K562 (cell line): Measurements from ENCODE around the gene C4orf46. TPM values are rescaled to one million over a fixed set of nuclear protein-coding genes. Genes with fewer than 3 reads are reported as not detected.
A peak's percentile ranks its signal among the peaks of the same experiment; 100 is the strongest.

ENCODE experiments used
- ATF7 ChIP-seq: fragments of 450-650 bp; IDR thresholded peaks from 2 replicates; pipeline ENCODE4 v1.7.1; 2014; ENCODE audit warnings: mild to moderate bottlenecking, moderate library complexity
- CBFA2T3 ChIP-seq: fragments of 450-650 bp; IDR thresholded peaks from 2 replicates; pipeline ENCODE4 v1.6.1; 2017
- HOXB6 ChIP-seq: fragments of 250-450 bp; sonication (Bioruptor Pico); IDR thresholded peaks from 2 replicates; pipeline ENCODE4 v1.5.1; 2022; ENCODE audit warnings: mild to moderate bottlenecking, borderline replicate concordance
- MAFG ChIP-seq: fragments of 450-650 bp; conservative IDR thresholded peaks from 2 replicates; pipeline ENCODE4 v1.6.1; 2016; ENCODE audit warnings: missing genetic modification characterization, missing compliant biosample characterization
- MLLT1 ChIP-seq, 2 experiments: fragments of 450-650 bp; IDR thresholded peaks; 2 replicates each; pipeline ENCODE4 v1.6.1; 2016
- NRF1 ChIP-seq, 2 experiments: fragments of 450-650 bp; IDR thresholded peaks in 1 of 2; conservative IDR thresholded peaks in 1 of 2; 2 replicates each; pipeline ENCODE4 v1.6.1; 2014; ENCODE audit warnings: mild to moderate bottlenecking in 2 of 2
- PBX2 ChIP-seq, 2 experiments: IDR thresholded peaks in 1 of 2; conservative IDR thresholded peaks in 1 of 2; 2 replicates each; pipeline ENCODE4 v1.6.1; 2016; ENCODE audit warnings: low read depth in 2 of 2, mild to moderate bottlenecking in 1 of 2, missing compliant biosample characterization in 1 of 2, missing genetic modification characterization in 1 of 2, moderate library complexity in 1 of 2
- POLR2AphosphoS5 ChIP-seq: IDR thresholded peaks from 2 replicates; pipeline ENCODE4 v1.6.1; 2011; ENCODE audit warnings: mild to moderate bottlenecking, low read depth, low read length, moderate library complexity; ENCODE audit not compliant: control insufficient read depth, insufficient read depth
- POLR2B ChIP-seq: fragments of 450-650 bp; IDR thresholded peaks from 2 replicates; pipeline ENCODE4 v1.6.1; 2018; ENCODE audit warnings: low read depth; ENCODE audit not compliant: partially characterized antibody
- PRDM10 ChIP-seq: fragments of 450-650 bp; IDR thresholded peaks from 2 replicates; pipeline ENCODE4 v1.6.1; 2018; ENCODE audit not compliant: partially characterized antibody
- RBM17 ChIP-seq: fragments of 200-400 bp; formaldehyde crosslinking; IDR thresholded peaks from 2 replicates; pipeline ENCODE4 v1.6.1; 2017; ENCODE audit warnings: low read depth, mild to moderate bottlenecking, low read length, borderline replicate concordance
- SMAD1 ChIP-seq: fragments of 150-350 bp; IDR thresholded peaks from 2 replicates; pipeline ENCODE4 v1.6.1; 2014; ENCODE audit warnings: low read length, low read depth; ENCODE audit not compliant: partially characterized antibody
- SRSF9 ChIP-seq: fragments of 200-400 bp; formaldehyde crosslinking; IDR thresholded peaks from 2 replicates; pipeline ENCODE4 v1.6.1; 2017; ENCODE audit warnings: low read depth, low read length, borderline replicate concordance
- UBTF ChIP-seq, 2 experiments: IDR thresholded peaks; 2 replicates each; pipeline ENCODE4 v1.6.1; 2012; ENCODE audit warnings: improper control_type of control experiment in 2 of 2, low read depth in 2 of 2, low read length in 2 of 2, borderline replicate concordance in 1 of 2
- ZNF253 ChIP-seq: fragments of 250-450 bp; sonication (Bioruptor Pico); conservative IDR thresholded peaks from 2 replicates; pipeline ENCODE4 v1.6.1; 2021; ENCODE audit warnings: mild to moderate bottlenecking
- polyA plus RNA-seq, 8 experiments: library from polyadenylated mRNA; depleted of rRNA in 4 of 8; stranded (reverse) in 5 of 8; unstranded in 3 of 8; fragments of >200 nt; fragmentation: Nextera tagmentation in 2 of 8; fragmentation: Illumina TruSeq in 1 of 8; extraction: Ambion mirVana in 2 of 8; extraction: Trizol in 1 of 8; gene quantifications; 2 replicates each; pipeline versions ENCODE4 v1.2.1 to v1.2.3, GENCODE V29; 2011 to 2014; ENCODE audit warnings: inconsistent platforms in 1 of 8, missing spikeins in 1 of 8
- total RNA-seq, 7 experiments: library from RNA; depleted of rRNA in 6 of 7; stranded (reverse); fragments of >200 nt in 6 of 7; fragmentation: Illumina TruSeq in 2 of 7; extraction: Trizol in 2 of 7; gene quantifications; 2 replicates each; pipeline versions ENCODE4 v1.2.1 to v1.2.3, GENCODE V29; 2011 to 2021; ENCODE audit warnings: low replicate concordance in 1 of 7

The C4orf46 gene
- total and polyA plus RNA-seq, 9 of the 15 experiments (the other 6 are each of a cell fraction or from before 2014, with no cell fraction given): 9.7 to 24.4 (median 17.0) TPM

- TF ChIP-seq PRDM10 (peak; percentile 80), SMAD1 (peak; percentile 65), RBM17 (no peak), UBTF (IDR thresholded peaks at IDR 0.05; ENCODE audit: borderline replicate concordance in 1 of 2, low read depth in 2 of 2, low read length in 2 of 2) (peak in 1 of 2 experiments; percentile 86; a peak in 2 of 4 replicates), POLR2B (peak; percentile 50), ATF7 (peak; percentile 98), ZNF253 (CRISPR knock-in tag) (no peak), CBFA2T3 (no peak; the same call in 1 of the 2 replicates), NRF1 (conservative IDR thresholded peaks at IDR 0.05 in 1 of 2, IDR thresholded peaks at IDR 0.05 in 1 of 2) (peak; percentile 99), SRSF9 (no peak), MAFG (tag) (no peak), POLR2AphosphoS5 (peak; percentile 45; the same call in 1 of the 2 replicates), HOXB6 (CRISPR knock-in tag) (no peak), MLLT1 (IDR thresholded peaks at IDR 0.05) (peak in 1 of 2 experiments; percentile 89; a peak in 2 of 4 replicates), PBX2 (CRISPR knock-in tag; IDR thresholded peaks at IDR 0.05; ENCODE audit: low read depth) (no peak), PBX2 (tag; conservative IDR thresholded peaks at IDR 0.05; ENCODE audit: low read depth) (peak; percentile 12; the same call in 1 of the 2 replicates)
Measured at GRCh38 chr4:158671915-158672806, 474 bp upstream of the C4orf46 start, which contains the start of gene ETFDH (continued).
